HT-29 (cell line): Measurements from ENCODE around the gene OR4K2. TPM values are rescaled to one million over a fixed set of nuclear protein-coding genes. Genes with fewer than 3 reads are reported as not detected.

ENCODE experiments used
- total RNA-seq: library from RNA; depleted of rRNA; stranded (reverse); fragments of >200 nt; shearing (Covaris generic); gene quantifications from 2 replicates; pipeline ENCODE4 v1.2.3, GENCODE V29; 2014; rRNA removed

The OR4K2 gene
- total RNA-seq, 1 experiment from 2014 or later, result not detected

Other genes with a start within 250 kb of the OR4K2 start
- gene OR11H2, start 161.3 kb upstream of the OR4K2 start, total RNA-seq, result not detected in 2 replicates
- gene OR4Q3, start 131.6 kb upstream of the OR4K2 start, total RNA-seq, result not detected in 2 replicates
- gene OR4M1, start 101.6 kb upstream of the OR4K2 start, total RNA-seq, result not detected in 2 replicates
- not detected in 2 replicates for gene OR4N2, start 71.4 kb upstream of the OR4K2 start, total RNA-seq
- not detected in 2 replicates for gene OR4K5, start 45.5 kb downstream of the OR4K2 start, total RNA-seq
- not detected in 2 replicates for gene OR4K1, start 55.8 kb downstream of the OR4K2 start, total RNA-seq
- not detected in 2 replicates for gene OR4K15, start 100.4 kb downstream of the OR4K2 start, total RNA-seq
- not detected in 2 replicates for gene OR4Q2, start 127.0 kb downstream of the OR4K2 start, total RNA-seq
- not detected in 2 replicates for gene OR4K14, start 144.2 kb downstream of the OR4K2 start, total RNA-seq
- not detected in 2 replicates for gene OR4K13, start 160.9 kb downstream of the OR4K2 start, total RNA-seq
- not detected in 2 replicates for gene OR4L1, start 184.9 kb downstream of the OR4K2 start, total RNA-seq
- gene OR4K17, start 235.6 kb downstream of the OR4K2 start, total RNA-seq, result not detected in 2 replicates